HG03342 (cell line): ENCODE results near the gene BBS5.
"Not testable (repeated sequence)": the region's sequence is repeated elsewhere in the genome, so short reads cannot be mapped to it uniquely, and the experiment has no call there.

Source experiments
- ATAC-seq: cut with Tn5 transposase; IDR thresholded peaks from one replicate; pipeline ENCODE4 v1.9.1; 2021; ENCODE audit warnings: mild to moderate bottlenecking, moderate library complexity; ENCODE audit not compliant: unreplicated experiment

The BBS5 gene

GRCh38 chr2:169539460-169539859 is 60.2 kb downstream of the BBS5 start:
- not testable (repeated sequence) for ATAC-seq

DNA sequence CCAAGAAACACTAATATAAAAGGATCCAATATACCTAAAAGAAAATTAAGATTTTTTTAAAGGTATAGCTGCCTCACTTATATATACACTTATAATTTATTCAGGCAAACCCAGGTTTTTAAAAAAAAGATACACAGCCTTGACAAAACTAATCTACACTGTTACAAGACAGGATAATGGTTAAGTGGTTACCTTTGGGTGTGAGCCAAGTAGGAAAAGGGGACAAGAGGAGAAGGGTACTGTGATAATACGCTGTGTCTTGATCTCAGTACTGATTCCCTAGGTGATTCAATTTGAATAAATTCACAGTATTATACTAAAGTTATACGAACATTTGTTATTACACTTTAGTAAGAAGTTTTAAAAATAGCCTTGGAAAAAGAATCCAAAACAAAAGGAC is 60.9 kb downstream of the BBS5 start:
- ATAC-seq = no peak

DNA sequence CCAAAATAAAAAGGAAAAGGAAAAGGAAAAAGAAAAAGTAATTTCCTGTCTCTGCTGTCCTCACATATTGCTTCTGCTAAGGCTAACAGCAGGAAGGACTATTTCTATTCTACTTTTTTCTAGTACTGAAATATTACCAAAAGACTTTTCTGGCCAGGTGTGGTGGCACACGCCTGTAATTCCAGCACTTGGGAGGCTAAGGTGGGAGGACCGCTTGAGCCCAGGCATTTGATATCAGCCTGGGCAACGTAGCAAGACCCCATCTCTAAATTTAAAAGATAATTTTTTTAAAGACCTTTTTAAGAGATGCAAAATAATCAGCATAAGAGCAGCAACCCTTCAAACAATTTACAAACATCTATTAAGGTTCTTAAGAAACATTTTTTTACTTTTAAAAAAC is 63.1 kb downstream of the BBS5 start:
- no peak for ATAC-seq

DNA sequence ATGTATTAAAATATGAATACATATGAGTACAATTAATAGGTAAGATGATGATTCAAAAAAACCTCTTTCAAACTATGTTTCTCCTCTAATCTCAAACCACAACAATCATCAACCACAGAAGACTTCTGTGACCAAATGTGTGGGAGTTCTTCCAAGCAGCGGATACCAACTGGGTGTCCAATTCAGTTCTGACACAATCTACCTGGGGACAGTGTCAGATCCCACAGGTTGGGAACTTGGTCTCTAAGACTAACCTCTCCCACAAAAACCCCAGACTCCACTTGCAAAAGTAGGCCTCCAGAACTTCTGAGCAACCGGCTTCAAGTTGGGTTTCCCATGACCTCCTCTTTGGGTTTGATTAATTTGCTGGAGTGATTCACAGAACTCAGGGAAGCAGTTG is 67.5 kb downstream of the BBS5 start:
- ATAC-seq = no peak
